ENCODE results near the gene CELF4.

Gene CELF4

DNA sequence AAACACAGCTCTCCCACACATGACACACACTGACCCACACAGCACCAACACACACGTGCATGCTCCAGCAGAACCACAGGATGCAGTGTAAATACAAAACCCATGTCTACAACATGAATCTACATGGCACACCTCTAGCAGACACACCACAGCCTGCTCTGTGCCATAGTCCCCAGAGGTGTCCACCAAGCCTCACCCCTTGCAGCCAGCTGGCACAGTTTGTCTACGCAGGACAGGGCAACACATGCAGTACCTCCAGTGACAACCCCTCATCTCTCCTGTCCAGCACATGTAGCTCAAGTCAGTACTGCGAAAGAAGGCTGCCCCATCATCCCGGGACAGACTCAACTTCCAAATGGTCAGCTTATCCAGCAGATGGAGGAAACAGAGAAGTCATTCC is 18.9 kb downstream of the CELF4 start:
- no peak for DNase-seq (ENCODE audit: low read depth)

DNA sequence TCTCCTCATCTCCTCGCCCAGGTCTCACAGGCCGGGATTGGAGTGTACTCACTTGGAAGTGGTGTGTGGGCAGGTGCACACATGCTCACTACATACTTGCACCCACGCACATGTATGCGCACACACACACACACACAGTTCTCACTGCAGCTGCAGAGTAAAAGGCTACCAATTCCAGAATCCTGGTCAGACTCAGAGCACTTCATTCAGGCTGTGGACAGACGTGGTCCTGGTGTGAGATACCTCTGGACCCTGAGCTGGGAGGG is 19.4 kb downstream of the CELF4 start:
- no peak for DNase-seq (ENCODE audit: low read depth)

DNA sequence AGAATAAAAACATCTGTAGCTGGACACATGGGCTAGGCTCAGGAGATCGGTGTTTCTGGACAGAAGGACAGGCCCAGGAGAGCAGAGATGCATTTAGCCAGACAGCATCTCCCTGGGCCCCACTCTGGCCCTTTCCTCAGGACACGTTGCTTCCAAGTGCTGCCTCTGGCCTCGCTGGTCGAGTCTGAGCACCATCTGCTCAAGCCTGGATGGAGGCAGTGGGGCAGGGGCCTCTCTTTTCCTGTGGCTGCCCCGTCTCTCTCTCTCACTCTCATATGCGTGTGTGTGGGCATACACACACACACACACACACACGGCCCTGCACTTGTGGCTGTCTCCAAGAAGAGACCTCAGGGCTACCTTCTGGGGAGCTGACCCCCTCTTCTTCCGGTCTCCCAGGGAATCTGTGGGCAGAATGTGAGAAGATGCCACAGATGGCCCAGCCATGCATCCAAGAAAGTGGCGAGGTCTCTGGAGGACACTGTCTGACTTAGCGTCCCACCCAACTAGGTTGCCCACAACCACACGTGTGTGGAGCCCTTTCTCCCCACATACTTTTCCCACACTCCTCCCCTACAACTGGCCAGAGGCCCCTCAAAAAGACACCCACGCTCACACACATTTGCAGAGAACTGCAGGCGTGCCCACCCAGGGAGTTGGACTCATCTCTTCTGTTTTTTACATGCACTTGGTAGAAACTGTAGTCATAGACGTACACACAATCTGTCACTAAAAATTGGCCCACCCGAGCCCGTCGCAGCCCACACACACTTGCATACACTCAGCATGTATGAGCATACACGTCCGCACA is 19.9 kb downstream of the CELF4 start:
- no peak for DNase-seq (ENCODE audit: low read depth)

DNA sequence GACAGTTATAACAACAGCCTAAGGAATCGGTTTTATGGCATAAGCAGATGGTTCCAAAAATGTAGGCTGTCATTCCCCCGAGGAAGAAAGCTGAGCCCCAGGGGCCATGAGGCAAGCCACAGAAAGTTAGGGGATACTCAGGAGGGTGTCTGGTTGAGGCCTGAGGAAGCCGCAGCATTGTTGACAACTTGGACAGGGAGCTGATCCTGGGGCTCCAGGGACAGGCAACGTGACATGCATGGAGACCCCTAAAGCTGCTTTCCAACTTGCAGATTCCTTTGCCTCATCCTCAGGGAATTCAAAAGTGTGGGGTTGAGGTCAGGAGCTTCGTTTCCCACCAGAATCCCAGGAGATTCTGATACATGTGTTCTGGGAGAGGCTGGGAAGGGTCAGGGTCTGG is 20.9 kb downstream of the CELF4 start:
- no peak for DNase-seq (ENCODE audit: low read depth)

DNA sequence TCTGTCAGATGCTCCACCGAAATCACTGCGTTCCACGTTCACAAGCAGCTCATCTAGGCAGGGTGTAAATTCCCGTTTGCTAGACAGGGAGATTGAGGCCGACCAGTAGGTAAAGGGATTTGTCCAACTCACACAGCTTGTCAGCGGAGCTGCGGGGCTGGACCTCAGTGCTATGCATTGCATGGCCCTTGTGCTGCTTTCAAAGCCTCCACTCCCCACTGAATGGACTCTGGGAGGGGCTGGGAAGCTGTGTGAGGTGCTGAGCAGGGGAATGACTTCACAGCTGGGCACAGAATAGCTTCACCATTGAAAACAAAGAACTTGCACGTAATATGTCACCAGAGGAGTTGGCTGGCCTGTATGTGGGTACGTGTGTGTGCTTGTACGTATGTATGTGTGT is 21.4 kb downstream of the CELF4 start:
- no peak for DNase-seq (ENCODE audit: low read depth)

DNA sequence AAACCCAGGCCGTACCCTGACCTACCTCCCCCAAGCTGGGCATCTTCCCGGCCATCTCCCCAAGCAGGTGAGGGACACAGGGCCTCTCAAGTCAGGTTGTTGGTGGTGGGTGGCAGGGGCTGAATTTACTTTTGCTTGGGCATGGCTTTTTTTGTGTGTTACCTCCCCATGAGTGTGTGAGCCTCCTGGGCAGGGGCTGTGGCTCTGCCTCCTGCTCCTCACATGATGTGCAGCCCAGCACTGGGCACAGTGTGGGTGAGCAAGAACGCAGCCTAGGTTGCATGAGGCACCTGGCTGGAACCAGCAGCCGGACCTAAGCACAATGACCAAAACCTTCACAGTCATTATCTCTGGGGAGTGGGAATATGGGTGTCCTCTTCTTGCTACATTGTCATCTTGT is 22.3 kb downstream of the CELF4 start:
- no peak for DNase-seq (ENCODE audit: low read depth)

DNA sequence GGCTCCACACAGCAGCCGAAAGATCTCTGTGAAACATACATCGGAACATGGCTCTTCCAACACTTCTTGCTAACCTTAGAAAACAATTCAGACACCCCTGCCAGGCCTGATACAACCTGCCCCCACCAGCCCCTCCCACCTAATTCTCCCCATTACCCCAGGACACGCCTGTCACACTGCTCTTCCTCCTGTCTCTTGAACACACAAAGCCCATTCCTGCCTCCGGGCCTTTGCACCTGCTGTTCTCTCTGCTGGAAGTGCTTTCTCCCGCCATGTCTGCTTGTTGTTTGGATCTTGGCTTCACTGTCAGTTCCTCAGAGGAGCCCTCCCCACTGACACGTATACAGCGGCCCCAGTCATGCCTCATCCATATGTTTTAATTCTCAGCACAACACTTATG is 24.1 kb downstream of the CELF4 start:
- DNase-seq (ENCODE audit: low read depth): no peak

DNA sequence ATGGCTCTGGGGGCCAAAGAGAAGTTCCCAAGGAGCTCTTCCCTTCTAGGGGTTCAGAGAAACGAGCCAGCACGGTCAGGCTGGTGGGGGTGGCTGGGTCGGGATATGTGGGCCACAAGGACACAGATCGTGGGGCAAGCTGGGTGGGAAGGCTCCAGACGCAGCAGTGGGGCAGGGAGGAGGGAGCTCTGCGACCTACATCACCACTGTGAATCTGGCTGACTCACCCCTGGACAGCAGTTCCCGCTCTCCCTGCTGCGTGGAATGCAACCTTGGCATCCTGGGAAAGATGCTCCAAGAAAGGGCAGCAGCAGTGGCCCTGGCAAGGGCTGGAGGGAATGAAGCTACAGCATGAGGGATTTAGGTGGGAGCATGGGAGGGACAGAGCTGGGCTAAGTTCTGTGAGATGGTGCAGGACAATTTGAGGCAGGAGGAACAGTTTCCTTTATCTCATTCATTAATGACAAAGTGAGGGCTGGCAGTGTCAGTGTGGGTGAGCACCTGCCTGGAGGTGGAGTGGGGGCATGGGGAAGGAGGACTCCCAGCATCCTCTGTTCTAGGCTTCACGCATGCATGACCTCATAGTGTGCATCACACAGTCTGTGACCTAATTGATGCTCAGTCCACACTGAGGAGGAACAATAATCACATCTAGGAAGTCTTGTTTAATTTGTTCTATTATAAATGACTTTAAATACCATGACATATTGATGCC is 25.0 kb downstream of the CELF4 start:
- DNase-seq (ENCODE audit: low read depth): no peak

DNA sequence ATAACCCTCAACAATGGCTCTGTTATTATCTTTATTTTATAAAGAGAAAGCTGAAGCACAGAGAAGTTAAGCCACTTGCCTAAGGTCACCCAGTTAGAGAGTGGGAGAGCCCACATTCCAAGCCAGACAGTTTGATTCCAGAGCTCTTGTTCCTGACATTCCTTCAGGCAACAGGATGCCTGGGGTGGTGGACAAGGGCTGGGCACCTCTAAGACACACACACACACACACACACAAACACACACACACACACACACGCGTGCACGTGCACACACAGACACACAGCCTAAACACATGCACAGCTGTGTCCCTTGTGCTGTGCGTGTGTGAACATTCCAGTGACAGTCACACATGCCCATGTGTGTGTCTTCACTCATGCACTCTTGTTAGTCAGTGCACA is 26.4 kb downstream of the CELF4 start:
- DNase-seq (ENCODE audit: low read depth): no peak

DNA sequence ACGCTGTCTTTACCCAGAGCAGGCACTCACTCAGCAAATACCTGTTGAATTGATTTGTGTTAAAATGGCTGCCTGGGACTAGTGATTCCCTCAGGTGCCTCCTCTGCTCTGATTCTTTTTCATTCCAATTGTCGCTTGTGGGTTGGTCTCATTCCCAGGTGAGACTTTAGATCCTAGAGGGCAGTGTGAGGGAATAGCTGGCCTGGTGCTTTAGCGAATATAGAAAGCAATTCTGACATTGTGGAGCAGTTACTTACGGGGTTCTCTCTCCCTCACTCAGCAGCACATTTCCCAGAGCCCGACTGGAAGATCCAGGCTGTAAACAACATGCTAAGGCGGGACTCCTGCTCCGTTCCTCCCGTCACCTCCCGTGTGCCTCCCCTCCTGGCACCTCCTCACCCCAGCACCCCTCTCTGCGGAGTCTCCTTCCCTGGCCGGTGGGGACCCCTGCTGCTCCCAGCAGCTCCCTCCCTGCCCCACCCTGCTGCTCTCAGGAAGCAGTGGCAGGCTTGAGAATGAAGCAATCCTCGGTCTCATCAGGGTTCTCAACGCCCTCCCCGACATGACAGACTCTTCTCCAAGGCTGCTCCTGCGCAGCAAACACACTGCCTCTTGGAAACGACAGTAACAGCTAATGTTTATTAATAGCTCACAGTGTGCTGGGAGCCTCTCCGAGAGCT is 26.9 kb downstream of the CELF4 start:
- DNase-seq (ENCODE audit: low read depth): no peak

DNA sequence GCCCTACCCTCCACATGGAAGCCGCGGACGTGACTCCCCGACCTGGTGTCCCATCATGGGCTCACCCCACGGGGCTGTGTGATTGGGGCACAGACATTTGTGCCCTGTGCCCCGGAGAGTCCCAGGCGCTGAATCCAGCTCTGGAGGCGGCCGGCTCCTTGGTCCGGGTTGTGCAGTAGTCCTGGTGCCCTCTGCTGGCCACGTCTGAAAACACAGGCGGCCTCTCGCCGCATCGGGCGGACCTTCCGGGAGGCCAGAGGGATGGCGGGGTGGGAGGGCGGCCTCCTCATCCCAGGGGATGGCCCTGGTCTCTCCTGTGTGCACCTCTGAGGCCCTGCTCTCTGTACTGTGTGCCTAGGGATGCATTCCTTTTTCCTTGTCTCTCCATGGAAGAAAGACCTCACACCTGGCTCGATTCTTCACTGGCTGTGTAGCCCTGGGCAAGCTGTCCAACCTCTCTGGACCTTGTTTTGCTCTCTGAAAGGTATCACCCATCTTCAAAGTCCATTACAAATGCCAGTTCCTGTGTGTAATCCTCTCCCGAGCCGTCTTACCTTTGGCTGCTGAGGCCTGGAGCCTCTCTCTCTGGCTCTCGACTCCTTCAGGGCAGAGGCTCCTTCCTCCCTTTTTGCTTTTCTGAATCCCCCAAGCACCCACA is 27.6 kb downstream of the CELF4 start:
- DNase-seq (ENCODE audit: low read depth): peak; percentile 3

DNA sequence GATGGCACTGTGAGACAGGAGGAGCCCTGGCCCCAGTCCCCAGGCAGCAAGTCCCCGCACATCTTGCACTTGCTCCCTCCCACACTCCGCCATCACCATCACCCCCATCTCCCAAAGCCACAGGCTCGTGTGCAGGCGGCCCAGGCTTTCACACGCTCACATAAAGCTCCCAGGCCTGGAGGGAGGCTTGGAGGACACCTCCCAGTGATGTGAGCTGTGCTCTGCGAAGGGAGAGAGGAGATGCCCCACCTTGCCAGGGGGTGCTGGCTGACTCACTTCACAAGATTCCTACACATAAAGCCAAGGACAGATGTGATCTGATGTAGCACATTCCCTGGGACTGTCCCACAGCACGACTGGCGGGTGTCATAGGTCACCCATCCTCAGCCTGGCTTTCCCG is 28.9 kb downstream of the CELF4 start:
- DNase-seq (ENCODE audit: low read depth): no peak

DNA sequence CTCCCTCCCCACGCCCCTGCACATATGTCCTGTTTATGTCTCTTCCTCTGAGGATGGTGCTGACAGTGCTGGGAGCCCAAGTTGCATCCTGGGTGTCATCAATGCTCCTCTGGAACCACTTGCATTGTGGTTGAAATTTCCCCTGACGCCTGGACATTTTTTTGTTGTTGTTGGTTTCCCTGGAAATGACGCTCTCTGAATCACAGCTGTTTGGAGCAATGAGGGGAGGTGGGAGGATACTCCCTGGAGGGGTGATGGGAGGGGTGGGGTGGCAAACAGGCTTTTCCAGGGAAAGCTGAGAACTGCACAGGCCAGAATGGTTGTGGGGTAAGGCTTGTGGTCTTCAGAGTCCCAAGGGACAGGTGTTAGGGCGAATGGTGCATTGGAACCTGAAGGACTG is 29.6 kb downstream of the CELF4 start:
- no peak for DNase-seq (ENCODE audit: low read depth)

DNA sequence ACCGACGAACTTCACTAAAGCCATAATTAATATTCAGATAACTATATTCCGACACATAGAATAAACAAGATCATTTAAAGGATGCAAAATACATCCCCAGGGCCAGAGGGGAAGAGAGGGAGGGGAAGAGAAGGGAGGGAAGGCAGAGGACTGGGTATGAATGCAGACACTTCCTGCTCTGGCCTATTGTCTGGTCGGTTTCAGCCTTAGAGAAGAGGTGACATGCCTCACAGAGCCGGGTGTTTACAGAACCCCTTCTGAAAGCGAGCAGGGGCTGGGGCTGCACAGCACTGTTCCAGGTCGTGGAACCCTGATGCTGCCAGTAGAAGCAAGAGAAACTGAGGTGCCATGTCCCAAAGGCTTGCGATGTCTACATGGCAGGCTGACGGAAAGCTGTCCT is 31.0 kb downstream of the CELF4 start:
- DNase-seq (ENCODE audit: low read depth): no peak

DNA sequence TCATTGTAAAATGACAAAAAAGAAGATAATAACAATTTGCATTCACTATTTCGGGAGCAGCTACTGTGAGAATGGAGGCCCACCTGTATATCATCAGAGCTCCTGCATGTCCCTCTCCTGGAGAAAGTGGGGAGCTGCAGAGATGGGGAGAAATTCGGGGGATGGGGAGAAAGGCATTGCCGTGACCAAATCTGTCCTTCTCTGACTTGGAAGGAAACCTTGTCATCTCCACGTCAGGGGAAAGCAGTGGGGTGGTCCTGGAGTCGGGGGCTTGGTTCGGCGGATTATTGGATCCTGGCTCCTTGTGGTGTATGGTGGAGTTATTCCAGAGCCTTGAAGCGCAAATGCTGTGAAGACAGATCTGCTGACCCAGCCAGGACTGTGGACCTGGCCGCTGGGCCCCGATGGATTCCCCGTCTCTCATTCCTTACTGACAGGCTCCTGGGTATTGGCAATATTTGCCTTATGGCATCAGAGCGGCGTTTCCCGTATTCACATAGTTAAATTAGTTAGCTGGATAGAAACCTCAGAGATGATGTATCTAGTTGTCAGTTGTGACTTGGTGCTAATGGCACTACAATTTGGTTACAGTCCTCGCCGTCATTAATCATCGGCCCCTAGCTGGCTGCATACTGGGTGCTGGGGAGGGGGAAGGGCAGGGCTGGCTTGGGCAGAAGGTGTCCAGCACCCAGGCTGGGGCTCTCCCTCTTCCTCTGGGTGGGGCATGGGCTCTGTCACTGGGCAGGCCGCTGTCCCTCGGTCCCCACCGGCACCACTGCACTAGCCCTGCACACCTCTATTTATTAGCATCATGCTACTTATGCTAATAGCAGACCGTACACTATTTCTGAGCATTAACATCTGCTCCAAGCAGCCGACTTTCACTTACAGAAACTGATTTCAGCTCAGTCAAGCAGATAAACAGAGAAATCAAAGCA is 31.7 kb downstream of the CELF4 start:
- DNase-seq (ENCODE audit: low read depth): no peak

DNA sequence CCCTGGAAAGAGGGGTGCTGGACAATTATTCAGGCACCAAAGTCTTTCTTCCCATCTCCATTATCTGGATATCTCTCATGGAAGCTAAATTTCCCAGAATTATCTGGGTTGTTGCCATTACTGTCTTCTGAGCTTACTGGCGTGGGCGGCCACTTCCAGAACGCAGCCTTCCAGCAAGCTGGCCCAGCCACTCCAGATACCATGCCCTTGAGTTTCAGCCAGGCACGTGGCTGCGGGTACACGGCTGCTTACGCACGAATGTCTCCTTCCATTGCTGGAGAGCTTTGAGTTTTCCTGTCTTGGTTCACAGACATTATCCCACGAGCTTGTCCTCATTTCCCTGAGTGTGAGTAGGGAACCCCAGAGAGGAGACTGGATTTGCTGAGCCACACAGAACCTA is 32.7 kb downstream of the CELF4 start:
- no peak for DNase-seq (ENCODE audit: low read depth)

DNA sequence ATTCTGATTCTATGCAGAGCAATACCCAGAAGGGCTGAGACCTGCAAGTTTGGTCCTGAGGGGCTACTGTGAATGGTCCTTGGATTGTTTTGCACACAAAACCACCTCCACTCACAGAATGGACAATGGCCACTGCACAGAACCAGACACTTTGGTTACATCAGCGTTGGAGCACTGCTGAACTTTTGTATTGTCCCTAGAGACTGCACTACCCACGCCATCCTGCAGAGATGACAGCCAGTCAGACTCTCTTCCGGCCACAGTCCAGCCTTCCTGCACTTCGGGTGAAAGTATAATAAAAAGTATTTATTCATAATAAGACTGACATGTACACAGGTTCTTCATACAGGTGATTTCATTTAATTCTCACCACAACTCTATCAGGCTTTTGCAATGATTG is 35.7 kb downstream of the CELF4 start:
- DNase-seq (ENCODE audit: low read depth): no peak

DNA sequence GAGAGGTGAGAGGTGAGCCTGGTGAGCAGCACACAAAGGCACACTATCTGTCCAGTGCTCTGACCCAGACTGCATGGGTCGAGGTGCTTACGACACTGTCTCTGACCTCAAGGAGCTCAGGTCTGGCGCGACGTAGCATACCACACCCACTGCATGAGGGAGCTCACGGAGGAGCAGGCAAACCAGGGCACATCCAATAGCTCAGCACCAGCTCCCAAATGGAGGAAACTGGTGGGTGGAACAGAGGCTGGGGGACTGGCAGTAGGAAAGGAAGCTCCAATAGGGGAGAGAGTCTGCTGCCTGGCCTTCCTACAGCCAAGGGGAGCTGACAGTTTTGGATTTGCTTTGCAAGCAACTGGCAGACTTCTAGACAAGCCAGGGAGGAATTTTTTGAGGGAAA is 36.3 kb downstream of the CELF4 start:
- DNase-seq (ENCODE audit: low read depth): no peak

DNA sequence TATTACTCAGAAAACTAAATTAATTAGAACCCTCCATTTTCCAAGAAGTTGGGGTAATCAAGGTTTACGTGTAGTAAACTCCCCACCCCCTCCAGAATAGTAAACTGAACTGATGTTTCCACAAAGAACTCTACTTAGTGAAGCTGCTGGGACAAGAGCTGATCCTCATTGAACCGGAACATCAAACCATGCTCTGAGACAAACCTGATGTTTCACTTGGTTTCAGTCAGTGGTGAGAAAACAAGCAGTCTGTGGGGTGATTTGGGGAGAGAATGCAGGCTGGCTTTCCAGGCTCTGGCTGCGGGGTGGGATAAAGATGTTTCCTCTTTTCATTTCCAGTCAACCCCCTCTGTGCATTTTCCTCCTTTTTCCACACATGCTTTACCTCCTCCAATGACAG is 38.2 kb downstream of the CELF4 start:
- no peak for DNase-seq (ENCODE audit: low read depth)

DNA sequence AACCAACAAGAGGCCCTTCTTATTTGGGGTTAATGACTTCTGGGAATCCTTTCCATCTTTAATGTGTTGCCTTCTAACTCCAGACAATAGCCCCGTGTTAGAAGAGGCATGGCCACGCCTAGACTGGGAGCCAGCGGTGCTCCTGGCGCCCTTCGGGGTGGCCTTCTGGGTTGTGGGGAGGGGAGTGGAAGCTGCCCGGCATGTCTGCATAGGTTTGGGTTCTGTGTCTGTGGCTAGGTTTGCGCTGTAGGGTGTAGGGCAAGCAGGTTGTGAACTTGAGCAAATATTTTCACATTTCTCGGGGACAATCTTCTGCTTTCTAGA is 40.4 kb downstream of the CELF4 start:
- no peak for DNase-seq (ENCODE audit: low read depth)

DNA sequence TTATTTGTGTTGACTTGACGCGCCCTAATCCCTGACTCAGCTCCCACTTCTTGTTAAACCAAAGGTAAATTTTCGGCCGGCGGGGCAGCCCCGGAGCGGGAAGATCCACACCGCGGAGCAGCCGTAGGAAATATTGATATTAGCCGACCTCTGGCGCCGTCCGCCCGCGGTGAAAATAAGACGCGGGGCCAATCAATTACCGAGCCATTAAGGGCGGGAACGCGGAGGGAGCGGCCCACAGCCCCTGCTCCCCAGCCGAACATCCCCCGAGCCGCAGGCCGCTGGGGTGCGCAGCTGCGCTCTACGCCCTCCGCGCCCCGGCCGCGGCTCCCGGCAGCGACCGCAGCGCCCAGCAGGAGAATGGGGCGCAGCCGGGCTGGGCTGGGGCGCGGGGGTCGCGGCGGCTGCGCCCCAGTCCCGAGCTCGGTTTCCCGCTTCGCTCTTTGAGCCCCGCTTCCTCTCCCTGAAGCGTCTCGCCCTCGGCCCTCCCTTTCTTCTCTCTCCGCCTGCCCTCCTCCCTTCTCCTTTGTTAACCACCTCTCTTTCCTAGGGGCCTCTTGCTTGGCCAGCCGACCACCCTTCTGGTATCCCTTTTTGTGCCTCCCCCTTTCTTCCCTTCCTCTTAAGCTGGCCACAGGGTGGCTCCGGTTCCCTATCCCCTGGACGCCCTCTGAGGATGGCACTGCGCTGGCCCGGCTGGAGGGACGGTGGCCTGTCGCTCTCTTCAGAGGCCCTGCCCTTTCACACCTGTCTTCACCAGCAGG is 40.9 kb downstream of the CELF4 start:
- DNase-seq (ENCODE audit: low read depth): no peak
